ENCODE data around the gene VAV1.
A peak's percentile ranks its signal among the peaks of the same experiment; 100 is the strongest.
"Not testable (repeated sequence)": the region's sequence is repeated elsewhere in the genome, so short reads cannot be mapped to it uniquely, and the experiment has no call there.

VAV1 gene

GRCh38 chr19:6854758-6855157, 82.2 kb downstream of the VAV1 start:
- DNase-seq = no peak

DNA sequence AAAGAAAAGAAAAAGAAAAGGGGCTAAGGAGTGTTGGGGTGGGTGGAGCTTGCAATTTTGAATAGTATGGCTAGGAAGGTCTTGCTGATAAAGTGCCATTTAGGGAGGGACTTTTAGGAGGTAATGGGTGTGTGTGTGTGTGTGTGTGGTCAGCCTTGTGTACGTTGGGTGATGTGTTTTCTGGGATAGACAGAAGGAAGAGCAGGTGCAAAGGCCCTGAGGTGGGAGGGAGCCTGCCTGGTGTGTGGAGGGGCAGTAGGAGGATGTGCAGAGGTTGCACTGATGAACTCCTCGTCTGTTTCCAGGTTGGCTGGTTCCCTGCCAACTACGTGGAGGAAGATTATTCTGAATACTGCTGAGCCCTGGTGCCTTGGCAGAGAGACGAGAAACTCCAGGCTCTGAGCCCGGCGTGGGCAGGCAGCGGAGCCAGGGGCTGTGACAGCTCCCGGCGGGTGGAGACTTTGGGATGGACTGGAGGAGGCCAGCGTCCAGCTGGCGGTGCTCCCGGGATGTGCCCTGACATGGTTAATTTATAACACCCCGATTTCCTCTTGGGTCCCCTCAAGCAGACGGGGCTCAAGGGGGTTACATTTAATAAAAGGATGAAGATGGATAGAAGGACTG, 84.4 kb downstream of the VAV1 start:
- no peak for DNase-seq

DNA sequence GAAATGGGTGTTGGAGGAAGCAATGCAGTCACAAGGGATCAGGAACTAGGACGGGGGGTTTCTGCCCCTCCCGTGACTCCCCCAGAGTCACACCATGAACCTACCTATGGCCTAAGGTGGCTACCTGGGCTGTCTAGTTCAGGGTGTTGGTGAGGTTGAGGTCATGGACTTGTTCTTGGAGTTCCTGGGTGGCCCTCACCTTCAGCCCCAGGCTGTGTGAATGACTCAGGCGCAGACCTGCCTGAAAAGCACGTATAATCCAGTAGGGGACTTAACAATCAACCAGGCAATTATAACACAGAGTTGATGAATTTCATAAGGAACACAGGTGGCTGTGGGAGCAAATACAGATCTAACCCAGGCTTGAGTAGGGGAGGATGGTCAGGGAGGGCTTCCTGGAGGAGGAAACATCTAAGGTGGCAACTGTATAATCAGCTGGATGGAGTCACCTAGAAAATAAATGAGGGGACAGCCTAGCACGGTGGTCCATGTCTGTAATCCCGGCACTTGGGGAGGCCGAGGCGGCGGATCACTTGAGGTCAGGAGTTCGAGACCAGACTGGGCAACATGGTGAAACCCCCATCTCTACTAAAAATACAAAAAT, 89.3 kb downstream of the VAV1 start:
- DNase-seq = no peak

DNA sequence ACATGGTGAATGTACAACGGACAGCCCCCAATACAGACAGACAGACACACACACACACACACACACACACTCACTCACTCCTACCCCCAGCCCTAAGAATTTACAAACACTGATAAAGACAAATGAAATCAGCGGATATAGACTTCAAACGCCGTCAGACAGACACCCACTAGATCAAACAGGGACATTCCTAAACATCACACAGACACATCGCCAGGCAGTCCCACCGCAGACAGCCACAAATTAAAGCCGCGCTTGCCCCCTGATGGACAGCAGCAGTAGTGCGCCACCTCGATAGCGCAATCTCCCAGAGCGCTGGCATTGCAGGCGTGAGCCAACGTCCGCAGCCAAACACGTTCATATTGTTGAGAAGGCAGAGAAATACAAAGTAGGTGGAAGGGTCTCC, 90.2 kb downstream of the VAV1 start:
- peak; percentile 62 for DNase-seq

DNA sequence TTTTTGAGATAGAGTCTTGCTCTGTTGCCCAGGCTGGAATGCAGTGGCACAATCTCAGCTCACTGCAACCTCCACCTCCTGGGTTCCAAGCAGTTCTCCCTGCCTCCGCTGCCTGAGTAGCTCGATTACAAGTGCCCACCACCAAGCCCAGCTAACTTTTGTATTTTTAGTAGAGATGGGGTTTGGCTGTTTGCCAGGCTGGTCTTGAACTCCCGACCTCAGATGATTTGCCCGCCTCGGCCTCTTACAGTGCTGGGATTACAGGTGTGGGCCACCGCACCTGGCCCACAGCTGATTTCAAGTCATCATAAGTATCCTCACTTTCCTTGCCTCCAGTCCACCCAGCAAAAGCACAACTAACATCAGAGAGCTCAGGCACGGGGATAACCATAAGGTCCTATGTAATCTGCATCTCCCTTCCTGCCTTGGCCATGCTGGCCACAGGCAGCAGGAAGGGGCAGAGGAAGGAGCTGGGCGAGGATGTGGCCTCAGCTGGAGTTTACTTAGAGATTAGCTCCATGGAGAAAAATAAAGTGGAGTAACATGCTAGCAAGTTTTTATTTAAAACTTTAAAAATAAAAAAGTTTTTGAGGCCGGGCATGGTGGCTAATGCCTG, 91.9 kb downstream of the VAV1 start:
- no peak for DNase-seq

- no peak for DNase-seq
These were observed 93.3 kb downstream of the VAV1 start for GRCh38 chr19:6865849-6866248.

GRCh38 chr19:6866741-6867151, 94.2 kb downstream of the VAV1 start:
- no peak for DNase-seq

DNA sequence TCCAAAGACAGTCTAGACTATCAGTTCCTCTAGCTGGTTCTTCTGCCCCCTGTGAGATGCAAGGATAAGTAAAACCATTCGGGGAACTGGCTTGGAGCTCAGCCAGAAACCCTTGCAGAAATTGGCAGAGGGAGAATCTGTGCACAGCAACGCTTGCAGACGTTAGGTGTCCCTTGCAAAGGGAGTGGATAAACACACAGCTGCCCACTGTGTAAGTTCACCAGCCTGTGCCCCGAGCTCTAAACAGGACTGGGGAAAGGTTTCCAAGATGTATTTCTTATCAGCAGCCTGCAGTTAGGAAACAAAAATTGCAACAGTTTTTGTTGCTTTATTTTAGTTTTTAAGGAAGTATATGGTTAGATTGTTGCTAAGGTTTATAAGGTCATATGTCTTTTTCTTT, 95.8 kb downstream of the VAV1 start:
- DNase-seq = no peak

DNA sequence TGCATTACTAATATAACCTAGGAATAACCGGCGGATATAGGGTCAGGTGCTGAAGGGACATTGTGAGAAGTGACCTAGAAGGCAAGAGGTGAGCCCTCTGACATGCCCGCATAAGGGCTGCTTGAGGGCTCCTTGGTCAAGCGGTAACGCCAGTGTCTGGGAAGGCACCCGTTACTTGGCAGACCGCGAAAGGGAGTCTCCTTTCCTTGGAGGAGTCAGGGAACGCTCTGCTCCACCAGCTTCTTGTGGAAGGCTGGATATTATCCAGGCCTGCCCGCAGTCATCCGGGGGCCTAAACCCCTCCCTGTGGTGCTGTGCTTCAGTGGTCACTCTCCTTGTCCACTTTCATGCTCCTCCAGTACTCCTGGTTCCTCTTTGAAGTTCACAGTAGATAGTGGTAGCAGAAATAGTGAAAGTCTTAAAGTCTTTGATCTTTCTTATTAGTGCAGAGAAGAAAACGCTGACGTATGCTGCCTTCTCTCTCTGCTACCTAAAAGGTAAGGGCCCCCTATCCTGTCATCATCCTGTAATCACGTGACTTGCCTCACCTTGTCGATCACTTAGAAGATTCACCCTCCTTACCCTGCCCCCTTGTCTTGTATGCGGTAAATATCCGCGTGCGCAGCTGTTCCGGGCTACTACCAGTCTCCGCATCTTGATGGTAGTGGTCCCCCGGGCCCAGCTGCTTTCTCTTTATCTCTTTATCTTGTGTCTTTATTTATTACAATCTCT, 96.8 kb downstream of the VAV1 start:
- DNase-seq = not testable (repeated sequence)

DNA sequence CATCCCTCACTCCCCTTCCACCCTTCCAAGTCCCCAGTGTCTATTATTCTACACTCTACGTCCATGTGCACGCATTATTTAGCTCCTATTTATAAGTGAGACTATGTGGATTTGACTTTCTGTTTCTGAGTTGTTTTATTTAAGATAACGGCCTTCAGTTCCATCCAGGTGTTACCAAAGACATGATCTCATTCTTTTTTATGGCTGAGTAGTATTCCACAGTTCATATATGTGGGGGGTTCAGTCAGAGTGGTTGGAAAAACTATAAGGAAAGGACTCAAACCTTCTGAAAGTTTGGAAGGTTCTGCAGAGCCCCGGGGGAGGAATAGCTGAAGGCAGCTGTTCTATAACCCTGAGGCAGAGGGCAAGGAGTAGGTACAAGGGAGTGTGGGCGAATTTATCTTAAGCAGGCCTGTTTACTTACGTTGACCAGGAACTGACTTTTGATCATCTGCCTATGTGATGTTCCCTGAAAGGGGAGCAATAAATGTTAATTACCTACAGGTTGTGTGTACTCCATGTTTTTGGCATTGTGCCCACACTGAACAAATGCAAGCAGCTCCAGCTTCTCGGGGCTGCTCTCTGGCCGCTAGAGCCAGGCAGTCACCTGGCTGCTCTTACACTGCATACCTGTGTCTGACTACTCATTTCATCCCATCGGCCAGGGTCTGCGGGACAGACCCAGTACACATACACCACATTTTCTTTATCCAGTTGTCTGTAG, 101.4 kb downstream of the VAV1 start:
- DNase-seq = no peak

GRCh38 chr19:6875218-6875617, 102.7 kb downstream of the VAV1 start:
- no peak for DNase-seq

DNA sequence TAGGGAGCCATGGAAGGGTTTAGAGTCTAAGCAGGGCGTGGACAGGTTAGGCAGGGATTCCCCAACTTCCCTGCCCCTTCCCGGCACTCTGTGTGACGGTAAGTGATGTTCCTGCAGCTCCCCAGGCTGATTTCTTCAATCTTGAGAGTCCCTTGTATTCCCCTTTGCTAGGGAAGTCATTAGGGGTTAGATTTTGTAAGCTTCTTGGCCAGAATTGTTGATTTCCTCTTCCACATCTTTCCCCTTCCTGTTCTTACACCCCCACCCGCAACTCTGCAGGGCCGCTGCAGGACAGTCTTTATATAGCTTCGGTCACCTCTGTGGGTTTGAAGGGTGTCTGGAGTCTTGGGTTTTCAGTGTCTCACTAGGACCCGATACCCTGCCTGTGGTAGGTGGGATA, 104.2 kb downstream of the VAV1 start:
- DNase-seq = no peak

DNA sequence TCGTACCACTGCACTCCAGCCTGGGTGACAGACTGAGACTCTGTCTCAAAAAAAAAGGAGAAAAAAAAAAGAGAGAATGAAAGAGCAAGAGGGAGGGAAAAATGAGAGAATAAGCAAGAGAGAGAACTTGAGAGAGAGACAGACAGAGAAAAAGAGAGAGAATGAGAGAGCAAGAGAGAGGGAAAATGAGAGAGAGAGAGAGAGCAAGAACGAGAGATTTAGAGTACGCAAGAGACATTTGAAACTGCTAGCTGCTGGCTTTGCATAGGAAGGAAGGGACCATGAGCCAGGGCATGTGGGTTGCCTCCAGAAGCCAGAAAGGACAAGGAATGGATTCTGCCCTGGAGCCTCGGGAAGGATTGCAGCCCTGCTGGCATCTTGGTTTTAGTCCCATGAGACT, 105.3 kb downstream of the VAV1 start:
- no peak for DNase-seq

GRCh38 chr19:6886277-6886897, 113.9 kb downstream of the VAV1 start:
- DNase-seq = no peak

DNA sequence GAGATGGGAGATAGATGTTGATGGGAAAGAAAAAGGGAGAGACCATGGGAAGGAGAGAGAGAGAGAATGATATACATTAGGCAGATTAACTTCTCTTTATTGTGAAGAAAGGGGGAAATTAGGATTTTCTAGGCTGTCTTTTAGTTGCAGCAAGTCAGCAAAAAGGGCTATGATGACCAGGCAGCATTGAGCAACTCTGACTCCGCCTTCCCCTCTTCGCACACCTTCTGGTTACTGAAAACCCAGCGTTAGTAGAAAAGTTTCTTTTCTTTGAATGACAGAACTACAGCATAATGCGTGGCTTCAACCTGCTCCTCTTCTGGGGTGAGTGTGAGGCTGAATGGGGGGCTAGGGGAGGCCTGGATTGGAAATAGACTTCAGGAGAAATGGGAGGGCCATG, 114.8 kb downstream of the VAV1 start, which contains the start of gene ADGRE1:
ADGRE1 (plus strand) TSS at position 264 of the 400 bp plus-strand sequence; CDS start at position 294, 30 bp downstream.
- DNase-seq = no peak

DNA sequence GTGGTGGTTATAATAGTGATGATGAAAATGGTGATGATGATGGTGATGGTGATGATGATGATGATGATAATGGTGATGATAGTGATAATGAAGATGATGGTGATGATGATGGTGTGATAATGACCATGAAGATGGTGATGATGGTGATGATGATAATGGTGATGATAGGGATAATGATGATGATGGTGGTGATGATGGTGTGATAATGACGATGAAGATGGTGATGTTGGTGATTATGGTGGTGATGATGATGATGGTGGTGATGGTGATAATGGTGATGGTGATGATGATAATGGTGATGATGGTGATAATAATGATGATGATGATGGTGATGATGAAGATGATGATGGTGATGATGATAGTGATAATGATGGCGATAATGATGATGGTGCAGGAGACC, 116.5 kb downstream of the VAV1 start:
- DNase-seq = no peak

DNA sequence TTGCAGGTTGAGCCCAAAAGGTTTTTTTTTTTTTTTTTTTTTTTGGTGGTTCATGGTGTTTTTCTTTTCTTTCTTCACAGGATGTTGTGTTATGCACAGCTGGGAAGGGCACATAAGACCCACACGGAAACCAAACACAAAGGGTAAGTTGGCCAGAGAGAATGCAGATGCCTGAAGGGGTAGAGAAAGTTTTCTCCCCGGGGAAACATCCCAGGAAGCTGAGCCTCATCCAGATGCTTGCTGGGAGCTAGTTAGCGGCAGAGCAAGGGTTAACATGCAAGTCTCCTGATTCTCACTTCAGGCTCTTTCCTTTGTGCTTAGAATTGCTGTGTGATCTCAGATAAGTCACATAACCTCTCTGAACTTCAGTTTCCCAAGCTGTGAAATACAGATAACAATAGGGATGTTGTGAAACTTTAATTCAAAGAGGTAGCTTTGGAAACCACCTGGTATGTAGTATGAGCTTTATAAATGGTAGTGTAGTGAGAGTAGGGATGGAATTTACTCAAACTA, 117.9 kb downstream of the VAV1 start:
- no peak for DNase-seq

- DNase-seq = no peak
These were observed 118.4 kb downstream of the VAV1 start for GRCh38 chr19:6890938-6891337.

DNA sequence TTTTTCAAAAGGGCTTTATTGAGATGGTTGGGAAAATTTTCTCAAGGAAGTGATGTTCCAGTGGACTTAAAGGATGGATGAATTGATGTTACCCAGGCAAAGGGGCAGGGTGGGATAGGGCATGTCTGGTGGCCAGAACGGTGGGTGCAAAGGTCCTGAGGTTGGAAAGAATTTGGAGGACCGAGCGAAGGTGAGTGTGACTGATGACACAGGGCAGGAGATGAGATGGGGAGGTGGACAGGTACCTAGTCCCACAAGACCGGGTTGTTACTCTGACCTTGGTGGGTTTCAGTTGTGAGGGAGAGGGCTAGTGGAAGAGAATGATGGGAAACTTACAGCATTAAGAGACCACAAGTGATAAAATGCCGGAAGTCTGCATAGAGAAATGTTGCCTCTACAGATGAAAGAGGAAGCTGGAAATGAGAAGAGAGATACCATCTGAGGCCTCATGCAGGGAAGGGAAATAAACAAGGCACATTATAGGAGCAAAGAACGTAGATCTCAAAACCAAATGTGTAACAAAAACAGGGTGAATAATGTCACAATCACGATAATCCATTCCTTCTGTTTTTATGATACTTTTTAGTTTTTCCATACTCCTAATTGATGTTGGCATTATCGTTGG, 119.4 kb downstream of the VAV1 start:
- no peak for DNase-seq

DNA sequence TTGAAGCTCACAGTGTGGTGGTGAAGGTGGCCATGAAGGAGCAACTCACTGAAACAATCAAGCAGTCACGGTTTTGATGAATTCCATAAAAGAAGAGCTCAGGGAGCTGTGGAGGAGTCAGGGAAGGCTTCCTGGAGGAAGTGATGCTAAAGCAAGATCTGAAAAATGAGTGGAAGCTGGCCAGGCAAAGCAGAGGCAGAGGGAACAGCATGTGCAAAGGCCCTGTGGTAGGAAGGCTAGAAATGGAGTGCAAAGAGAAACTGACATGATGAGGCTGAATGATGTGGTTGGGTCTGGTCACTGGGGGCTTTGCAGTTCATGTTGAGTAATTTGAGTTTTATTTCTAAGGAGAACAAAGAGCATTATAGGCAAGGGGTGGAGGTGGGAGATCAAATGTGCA, 121.8 kb downstream of the VAV1 start:
- DNase-seq = no peak

GRCh38 chr19:6903446-6903845, 130.9 kb downstream of the VAV1 start:
- DNase-seq = no peak

- DNase-seq = no peak
These were observed 134.1 kb downstream of the VAV1 start for GRCh38 chr19:6906559-6907060.
